Stimulated activated CD4-positive, alpha-beta T cell treated with anti-CD3 and anti-CD28 coated beads, Interleukin-4, amount 100 ng/mL, for 48 hours (primary cell): ENCODE data around the gene GRIK3.
"Not testable (repeated sequence)": the region's sequence is repeated elsewhere in the genome, so short reads cannot be mapped to it uniquely, and the experiment has no call there.

Source experiments
- DNase-seq, 2 donors: peaks; one replicate each; pipeline ENCODE4 v3.0.0-alpha.2; 2020; ENCODE audit warnings: low read depth in 2 of 2

GRIK3 gene

GRCh38 chr1:37034121-37035013 is at the start of gene GRIK3:
Gene GRIK3 (minus strand): TSS chr1:37034515. CDS start chr1:37034108, 407 bp downstream.
- DNase-seq = no peak

GRCh38 chr1:37084013-37084412 is 49.7 kb upstream of the GRIK3 start:
- no peak for DNase-seq

- DNase-seq = no peak
Observed at GRCh38 chr1:37083603-37084002, 49.3 kb upstream of the GRIK3 start.

- not testable (repeated sequence) for DNase-seq
Observed at GRCh38 chr1:37080296-37080986, 46.1 kb upstream of the GRIK3 start.

GRCh38 chr1:37078866-37079265 is 44.6 kb upstream of the GRIK3 start:
- no peak for DNase-seq

- DNase-seq = no peak
Observed at GRCh38 chr1:37076168-37076567, 41.9 kb upstream of the GRIK3 start.

GRCh38 chr1:37073854-37074379 is 39.6 kb upstream of the GRIK3 start:
- no peak for DNase-seq

- no peak for DNase-seq
Observed at GRCh38 chr1:37073152-37073853, 39.0 kb upstream of the GRIK3 start.

- DNase-seq = no peak
Observed at GRCh38 chr1:37071829-37072228, 37.5 kb upstream of the GRIK3 start.

- DNase-seq = no peak
Observed at GRCh38 chr1:37070126-37070525, 35.8 kb upstream of the GRIK3 start.

GRCh38 chr1:37069406-37069805 is 35.1 kb upstream of the GRIK3 start:
- no peak for DNase-seq

GRCh38 chr1:37068897-37069296 is 34.6 kb upstream of the GRIK3 start:
- DNase-seq = no peak

- no peak for DNase-seq
Observed at GRCh38 chr1:37068260-37068659, 33.9 kb upstream of the GRIK3 start.

- DNase-seq = no peak
Observed at GRCh38 chr1:37064039-37064438, 29.7 kb upstream of the GRIK3 start.

- DNase-seq = no peak
Observed at GRCh38 chr1:37059346-37059745, 25.0 kb upstream of the GRIK3 start.

GRCh38 chr1:37058424-37058988 is 24.2 kb upstream of the GRIK3 start:
- no peak for DNase-seq

- DNase-seq = no peak
Observed at GRCh38 chr1:37056325-37056724, 22.0 kb upstream of the GRIK3 start.

- DNase-seq = no peak
Observed at GRCh38 chr1:37055631-37056030, 21.3 kb upstream of the GRIK3 start.

- no peak for DNase-seq
Observed at GRCh38 chr1:37053173-37053572, 18.9 kb upstream of the GRIK3 start.

- no peak for DNase-seq
Observed at GRCh38 chr1:37052120-37052519, 17.8 kb upstream of the GRIK3 start.

- DNase-seq = no peak
Observed at GRCh38 chr1:37051346-37051745, 17.0 kb upstream of the GRIK3 start.

GRCh38 chr1:37047542-37047941 is 13.2 kb upstream of the GRIK3 start:
- DNase-seq = no peak
